GM19238 (cell line): ENCODE results near the gene RUFY4.

ENCODE experiments used
- DNase-seq: peaks from one replicate; pipeline ENCODE4 v3.0.0; 2011; ENCODE audit warnings: low spot score; ENCODE audit not compliant: insufficient read length

RUFY4 gene

GRCh38 chr2:218060118-218060517 is 8.9 kb upstream of the RUFY4 start:
- no peak for DNase-seq

- DNase-seq: no peak
Measured at GRCh38 chr2:218060950-218061660, 7.9 kb upstream of the RUFY4 start.

GRCh38 chr2:218063486-218063885 is 5.6 kb upstream of the RUFY4 start:
- DNase-seq: no peak

- DNase-seq: no peak
Measured at GRCh38 chr2:218063896-218064295, 5.2 kb upstream of the RUFY4 start.

- no peak for DNase-seq
Measured at GRCh38 chr2:218065239-218066006, 3.6 kb upstream of the RUFY4 start.

- DNase-seq: no peak
Measured at GRCh38 chr2:218066926-218067515, 2.0 kb upstream of the RUFY4 start.

- no peak for DNase-seq
Measured at GRCh38 chr2:218067523-218067922, 1.5 kb upstream of the RUFY4 start.

- DNase-seq: no peak
Measured at GRCh38 chr2:218069606-218070300, 700 bp downstream of the RUFY4 start.

GRCh38 chr2:218070587-218070986 is 1.5 kb downstream of the RUFY4 start:
- no peak for DNase-seq

- no peak for DNase-seq
Measured at GRCh38 chr2:218071218-218071937, 2.3 kb downstream of the RUFY4 start.

GRCh38 chr2:218072002-218072401 is 2.9 kb downstream of the RUFY4 start:
- no peak for DNase-seq

GRCh38 chr2:218072478-218073024 is 3.5 kb downstream of the RUFY4 start:
- no peak for DNase-seq

GRCh38 chr2:218073185-218073584 is 4.1 kb downstream of the RUFY4 start:
- no peak for DNase-seq

- peak; percentile 39 for DNase-seq
Measured at GRCh38 chr2:218074031-218074430, 5.0 kb downstream of the RUFY4 start.

GRCh38 chr2:218075975-218076811 is 7.1 kb downstream of the RUFY4 start:
- DNase-seq: no peak

- DNase-seq: no peak
Measured at GRCh38 chr2:218077464-218078216, 8.6 kb downstream of the RUFY4 start.

- no peak for DNase-seq
Measured at GRCh38 chr2:218079943-218080913, 11.2 kb downstream of the RUFY4 start.

- DNase-seq: peak; percentile 66
Measured at GRCh38 chr2:218081063-218081462, 12.0 kb downstream of the RUFY4 start.
